ENCODE data around the gene CRKL.
"Not testable (repeated sequence)": the region's sequence is repeated elsewhere in the genome, so short reads cannot be mapped to it uniquely, and the experiment has no call there.

The CRKL gene

GRCh38 chr22:20918663-20919218 lies 1.5 kb downstream of the CRKL start:
- Histone ChIP-seq H3K9ac (ENCODE audit: low read length in 5 of 5) (peak overlapping the region; percentile 4 to 99 (median 95)), H3K4me3 (ENCODE audit: low read depth in 1 of 5, low read length in 5 of 5) (peak overlapping the region; percentile 86 to 95 (median 93)), H3K27me3 (ENCODE audit: control insufficient read depth in 5 of 5, insufficient read depth in 4 of 5, low read length in 5 of 5) (no peaks in the 10 kb centered on the region), H3K4me1 (ENCODE audit: control insufficient read depth in 5 of 5, insufficient read depth in 5 of 5, low read length in 5 of 5) (peaks cover 0 to 45% (median 37%) of the 10 kb centered on the region in 5 donors), H3K9me3 (ENCODE audit: control insufficient read depth in 5 of 5, low read length in 5 of 5) (no peaks in the 10 kb centered on the region), H3K36me3 (ENCODE audit: control insufficient read depth in 5 of 5, insufficient read depth in 5 of 5, low read length in 5 of 5) (no peaks in the 10 kb centered on the region), H3K27ac (ENCODE audit: low read depth, low read length) (peak overlapping the region; percentile 91)

GRCh38 chr22:20919718-20920117 lies 2.5 kb downstream of the CRKL start:
- Histone ChIP-seq H3K27me3 (ENCODE audit: control insufficient read depth in 5 of 5, insufficient read depth in 4 of 5, low read length in 5 of 5) (no peaks in the 10 kb centered on the region), H3K9ac (ENCODE audit: low read length in 5 of 5) (peak overlapping the region; percentile 18 to 75 (median 64)), H3K27ac (ENCODE audit: low read depth, low read length) (peak overlapping the region; percentile 51), H3K4me3 (ENCODE audit: low read depth in 1 of 5, low read length in 5 of 5) (peak overlapping the region; percentile 48 to 95 (median 86)), H3K9me3 (ENCODE audit: control insufficient read depth in 5 of 5, low read length in 5 of 5) (no peaks in the 10 kb centered on the region), H3K4me1 (ENCODE audit: control insufficient read depth in 5 of 5, insufficient read depth in 5 of 5, low read length in 5 of 5) (peaks cover 0 to 45% (median 37%) of the 10 kb centered on the region in 5 donors), H3K36me3 (ENCODE audit: control insufficient read depth in 5 of 5, insufficient read depth in 5 of 5, low read length in 5 of 5) (no peaks in the 10 kb centered on the region)

- Histone ChIP-seq H3K4me3 (ENCODE audit: low read depth in 1 of 5, low read length in 5 of 5) (peak overlapping the region in 3 of 5 donors; percentile 41 to 86 (median 48)), H3K9ac (ENCODE audit: low read length in 5 of 5) (peak overlapping the region in 4 of 5 donors; percentile 0 to 57 (median 31)), H3K4me1 (ENCODE audit: control insufficient read depth in 5 of 5, insufficient read depth in 5 of 5, low read length in 5 of 5) (peaks cover 0 to 45% (median 37%) of the 10 kb centered on the region in 5 donors)
Measured at GRCh38 chr22:20920881-20921203, 3.6 kb downstream of the CRKL start.

DNA sequence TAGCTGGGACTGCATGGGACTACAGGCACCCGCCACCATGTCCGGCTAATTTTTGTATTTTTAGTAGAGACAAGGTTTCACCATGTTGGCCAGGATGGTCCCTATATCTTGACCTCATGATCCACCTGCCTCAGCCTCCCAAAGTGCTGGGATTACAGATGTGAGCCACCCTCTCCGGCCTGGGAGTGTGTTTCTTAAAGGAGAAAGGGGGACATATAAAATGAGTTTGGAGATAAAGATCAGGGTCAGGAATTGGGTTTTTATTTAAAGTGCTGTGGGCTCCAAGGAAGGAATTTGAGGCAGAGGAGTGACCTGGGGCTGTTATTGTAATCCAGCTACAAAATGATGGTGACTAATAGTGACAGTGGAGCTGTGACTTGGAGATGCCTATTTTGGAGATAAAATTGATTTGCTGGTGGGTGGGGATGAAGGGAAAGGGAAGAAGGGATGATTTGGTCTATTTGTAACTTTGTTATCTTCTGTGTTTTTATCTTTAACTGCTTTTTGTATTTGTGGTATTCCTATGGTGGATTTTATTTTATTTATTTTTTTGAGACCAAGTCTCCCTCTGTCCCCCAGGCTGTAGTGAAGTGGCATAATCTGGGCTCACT lies 5.0 kb downstream of the CRKL start:
- Histone ChIP-seq H3K4me1 (ENCODE audit: control insufficient read depth in 5 of 5, insufficient read depth in 5 of 5, low read length in 5 of 5) (peaks cover 0 to 48% (median 37%) of the 10 kb centered on the region in 5 donors), H3K4me3 (ENCODE audit: low read depth in 1 of 5, low read length in 5 of 5) (no peak overlapping the region), H3K27me3 (ENCODE audit: control insufficient read depth in 5 of 5, insufficient read depth in 4 of 5, low read length in 5 of 5) (no peaks in the 10 kb centered on the region), H3K27ac (ENCODE audit: low read depth, low read length) (no peak overlapping the region), H3K9me3 (ENCODE audit: control insufficient read depth in 5 of 5, low read length in 5 of 5) (no peaks in the 10 kb centered on the region), H3K9ac (ENCODE audit: low read length in 5 of 5) (no peak overlapping the region), H3K36me3 (ENCODE audit: control insufficient read depth in 5 of 5, insufficient read depth in 5 of 5, low read length in 5 of 5) (peaks cover 0 to 3% (median 0%) of the 10 kb centered on the region in 5 donors)

More at GRCh38 chr22:20920881-20921203, 3.6 kb downstream of the CRKL start:
- H3K9me3 ChIP-seq (ENCODE audit: control insufficient read depth in 5 of 5, low read length in 5 of 5): no peaks in the 10 kb centered on the region
- peaks cover 0 to 3% (median 0%) of the 10 kb centered on the region in 5 donors for H3K36me3 ChIP-seq (ENCODE audit: control insufficient read depth in 5 of 5, insufficient read depth in 5 of 5, low read length in 5 of 5)
- no peaks in the 10 kb centered on the region for H3K27me3 ChIP-seq (ENCODE audit: control insufficient read depth in 5 of 5, insufficient read depth in 4 of 5, low read length in 5 of 5)
- no peak overlapping the region for H3K27ac ChIP-seq (ENCODE audit: low read depth, low read length)

- Histone ChIP-seq H3K27ac (ENCODE audit: low read depth, low read length) (no peak overlapping the region), H3K9me3 (ENCODE audit: control insufficient read depth in 5 of 5, low read length in 5 of 5) (no peaks in the 10 kb centered on the region), H3K36me3 (ENCODE audit: control insufficient read depth in 5 of 5, insufficient read depth in 5 of 5, low read length in 5 of 5) (peaks cover 0 to 3% (median 0%) of the 10 kb centered on the region in 5 donors), H3K4me3 (ENCODE audit: low read depth in 1 of 5, low read length in 5 of 5) (no peak overlapping the region), H3K4me1 (ENCODE audit: control insufficient read depth in 5 of 5, insufficient read depth in 5 of 5, low read length in 5 of 5) (peaks cover 0 to 21% (median 15%) of the 10 kb centered on the region in 5 donors), H3K27me3 (ENCODE audit: control insufficient read depth in 5 of 5, insufficient read depth in 4 of 5, low read length in 5 of 5) (no peaks in the 10 kb centered on the region), H3K9ac (ENCODE audit: low read length in 5 of 5) (no peak overlapping the region)
Measured at GRCh38 chr22:20926243-20926642, 9.0 kb downstream of the CRKL start.

DNA sequence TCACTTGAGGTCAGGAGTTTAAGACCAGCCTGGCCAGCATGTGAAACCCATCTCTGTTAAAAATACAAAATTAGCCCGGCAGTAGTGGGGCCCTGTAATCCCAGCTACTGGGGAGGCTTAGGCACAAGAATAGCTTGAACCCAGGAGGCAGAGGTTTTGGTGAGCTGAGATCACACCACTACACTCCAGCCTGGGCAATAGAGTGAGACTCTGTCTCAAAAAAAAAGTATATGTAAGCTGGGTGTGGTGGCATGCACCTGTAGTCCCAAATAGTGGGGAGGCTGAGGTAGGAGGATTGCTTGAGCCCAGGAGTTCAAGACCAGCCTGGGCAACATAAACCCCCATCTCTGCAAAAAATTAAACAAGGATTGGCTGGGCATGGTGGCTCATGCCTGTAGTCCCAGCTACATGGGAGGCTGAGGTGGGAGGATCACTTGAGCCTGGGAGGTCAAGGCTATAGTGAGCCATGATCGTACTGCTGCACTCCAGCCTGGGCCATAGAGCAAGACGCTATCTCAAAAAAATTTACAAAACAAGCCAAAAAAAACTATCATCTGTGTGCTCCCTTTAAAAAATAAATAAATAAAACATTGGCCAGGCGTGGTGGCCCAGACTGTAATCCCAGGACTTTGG lies 10.8 kb downstream of the CRKL start:
- H3K27ac ChIP-seq (ENCODE audit: low read depth, low read length): no peak overlapping the region
- peaks cover 0 to 3% (median 0%) of the 10 kb centered on the region in 5 donors for H3K36me3 ChIP-seq (ENCODE audit: control insufficient read depth in 5 of 5, insufficient read depth in 5 of 5, low read length in 5 of 5)
- H3K9me3 ChIP-seq (ENCODE audit: control insufficient read depth in 5 of 5, low read length in 5 of 5): no peaks in the 10 kb centered on the region
- H3K27me3 ChIP-seq (ENCODE audit: control insufficient read depth in 5 of 5, insufficient read depth in 4 of 5, low read length in 5 of 5): no peaks in the 10 kb centered on the region
- peaks cover 0 to 14% (median 11%) of the 10 kb centered on the region in 5 donors for H3K4me1 ChIP-seq (ENCODE audit: control insufficient read depth in 5 of 5, insufficient read depth in 5 of 5, low read length in 5 of 5)
- H3K9ac ChIP-seq (ENCODE audit: low read length in 5 of 5): no peak overlapping the region
- no peak overlapping the region for H3K4me3 ChIP-seq (ENCODE audit: low read depth in 1 of 5, low read length in 5 of 5)

GRCh38 chr22:20928573-20928967 lies 11.4 kb downstream of the CRKL start:
- Histone ChIP-seq H3K4me1 (ENCODE audit: control insufficient read depth in 5 of 5, insufficient read depth in 5 of 5, low read length in 5 of 5) (peaks cover 0 to 14% (median 11%) of the 10 kb centered on the region in 5 donors), H3K4me3 (ENCODE audit: low read depth in 1 of 5, low read length in 5 of 5) (no peak overlapping the region), H3K27ac (ENCODE audit: low read depth, low read length) (no peak overlapping the region)

GRCh38 chr22:20930004-20930403 lies 12.8 kb downstream of the CRKL start:
- no peaks in the 10 kb centered on the region for H3K27me3 ChIP-seq (ENCODE audit: control insufficient read depth in 5 of 5, insufficient read depth in 4 of 5, low read length in 5 of 5)

More at GRCh38 chr22:20928573-20928967, 11.4 kb downstream of the CRKL start:
- H3K27me3 ChIP-seq (ENCODE audit: control insufficient read depth in 5 of 5, insufficient read depth in 4 of 5, low read length in 5 of 5): no peaks in the 10 kb centered on the region
- H3K9me3 ChIP-seq (ENCODE audit: control insufficient read depth in 5 of 5, low read length in 5 of 5): no peaks in the 10 kb centered on the region
- no peak overlapping the region for H3K9ac ChIP-seq (ENCODE audit: low read length in 5 of 5)
- H3K36me3 ChIP-seq (ENCODE audit: control insufficient read depth in 5 of 5, insufficient read depth in 5 of 5, low read length in 5 of 5): peaks cover 0 to 4% (median 0%) of the 10 kb centered on the region in 5 donors

DNA sequence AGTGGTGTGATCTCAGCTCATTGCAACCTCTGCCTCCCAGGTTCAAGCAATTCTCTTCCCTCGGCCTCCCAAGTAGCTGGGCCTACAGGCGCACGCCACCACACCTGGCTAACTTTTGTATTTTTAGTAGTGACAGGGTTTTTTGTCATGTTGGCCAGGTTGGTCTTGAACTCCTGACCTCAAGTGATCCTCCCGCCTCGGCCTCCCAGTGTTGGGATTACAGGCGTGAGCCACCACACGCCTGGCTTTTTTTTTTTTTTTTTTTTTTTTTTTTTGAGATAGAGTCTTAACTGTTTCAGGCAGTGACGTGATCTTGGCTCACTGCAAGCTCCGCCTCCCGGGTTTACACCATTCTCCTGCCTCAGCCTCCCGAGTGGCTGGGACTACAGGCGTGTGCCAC lies 13.2 kb downstream of the CRKL start:
- Histone ChIP-seq H3K36me3 (ENCODE audit: control insufficient read depth in 5 of 5, insufficient read depth in 5 of 5, low read length in 5 of 5) (peaks cover 2 to 17% (median 12%) of the 10 kb centered on the region in 5 donors), H3K4me1 (ENCODE audit: control insufficient read depth in 5 of 5, insufficient read depth in 5 of 5, low read length in 5 of 5) (peaks cover 0 to 14% (median 11%) of the 10 kb centered on the region in 5 donors)
- H3K9me3 ChIP-seq (ENCODE audit: control insufficient read depth in 5 of 5, low read length in 5 of 5); H3K4me3 ChIP-seq (ENCODE audit: low read depth in 1 of 5, low read length in 5 of 5); H3K9ac ChIP-seq (ENCODE audit: low read length in 5 of 5); H3K27ac ChIP-seq (ENCODE audit: low read depth, low read length); H3K27me3 ChIP-seq (ENCODE audit: control insufficient read depth in 5 of 5, insufficient read depth in 4 of 5, low read length in 5 of 5): not testable (repeated sequence)

More at GRCh38 chr22:20930004-20930403, 12.8 kb downstream of the CRKL start:
- H3K4me1 ChIP-seq (ENCODE audit: control insufficient read depth in 5 of 5, insufficient read depth in 5 of 5, low read length in 5 of 5): peaks cover 0 to 14% (median 11%) of the 10 kb centered on the region in 5 donors
- H3K4me3 ChIP-seq (ENCODE audit: low read depth in 1 of 5, low read length in 5 of 5): no peak overlapping the region
- H3K9ac ChIP-seq (ENCODE audit: low read length in 5 of 5): no peak overlapping the region
- no peak overlapping the region for H3K27ac ChIP-seq (ENCODE audit: low read depth, low read length)
- H3K9me3 ChIP-seq (ENCODE audit: control insufficient read depth in 5 of 5, low read length in 5 of 5): no peaks in the 10 kb centered on the region
- H3K36me3 ChIP-seq (ENCODE audit: control insufficient read depth in 5 of 5, insufficient read depth in 5 of 5, low read length in 5 of 5): peaks cover 2 to 15% (median 11%) of the 10 kb centered on the region in 5 donors

DNA sequence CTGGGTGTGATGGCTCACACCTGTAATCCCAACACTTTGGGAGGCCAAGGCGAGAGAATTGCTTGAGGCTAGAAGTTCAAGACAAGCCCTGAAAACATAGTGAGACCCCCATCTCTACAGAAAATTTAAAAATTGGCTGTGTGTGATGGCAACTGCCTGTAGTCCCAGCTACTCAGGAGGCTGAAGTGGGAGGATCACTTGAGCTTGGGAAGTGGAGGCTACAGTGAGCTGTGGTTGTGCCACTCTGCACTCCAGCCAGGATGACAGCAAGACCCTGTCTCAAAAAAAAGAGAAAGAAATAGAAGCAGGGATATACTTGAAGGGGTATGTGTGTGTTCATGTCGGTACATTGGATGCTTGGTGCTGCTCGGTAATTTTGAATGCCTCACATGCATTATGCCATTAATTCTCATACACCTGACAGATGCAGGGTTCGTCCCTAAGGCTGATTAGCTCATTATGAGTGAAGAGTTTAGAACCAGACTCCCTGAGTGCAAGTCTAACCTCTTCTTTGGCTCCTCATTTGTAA lies 14.0 kb downstream of the CRKL start:
- peaks cover 0 to 14% (median 13%) of the 10 kb centered on the region in 5 donors for H3K4me1 ChIP-seq (ENCODE audit: control insufficient read depth in 5 of 5, insufficient read depth in 5 of 5, low read length in 5 of 5)
- no peak overlapping the region for H3K4me3 ChIP-seq (ENCODE audit: low read depth in 1 of 5, low read length in 5 of 5)
- H3K27me3 ChIP-seq (ENCODE audit: control insufficient read depth in 5 of 5, insufficient read depth in 4 of 5, low read length in 5 of 5): no peaks in the 10 kb centered on the region
- H3K36me3 ChIP-seq (ENCODE audit: control insufficient read depth in 5 of 5, insufficient read depth in 5 of 5, low read length in 5 of 5): peaks cover 2 to 23% (median 15%) of the 10 kb centered on the region in 5 donors
- no peaks in the 10 kb centered on the region for H3K9me3 ChIP-seq (ENCODE audit: control insufficient read depth in 5 of 5, low read length in 5 of 5)
- H3K9ac ChIP-seq (ENCODE audit: low read length in 5 of 5): no peak overlapping the region
- no peak overlapping the region for H3K27ac ChIP-seq (ENCODE audit: low read depth, low read length)

Data from subcutaneous abdominal adipose tissue (tissue), 5 donors.